MM.1S (cell line): ENCODE data around the gene C15orf62.

Experiments
- DNase-seq: peaks from one replicate; pipeline ENCODE4 v3.0.0-alpha.2; 2015
- H2AFZ ChIP-seq: fragments of 300-600 bp; sonication (generic); 2 replicates; pipeline ENCODE4 v1.6.0; 2016; ENCODE audit warnings: antibody characterized with exemption, low read length
- H3F3A ChIP-seq: fragments of 300-600 bp; sonication (generic); 2 replicates; pipeline ENCODE4 v1.6.1; 2016; ENCODE audit warnings: mild to moderate bottlenecking, antibody characterized with exemption, low read length, moderate library complexity, mixed read lengths; ENCODE audit not compliant: insufficient read depth
- H3K27ac ChIP-seq: fragments of 300-600 bp; sonication (generic); 2 replicates; pipeline ENCODE4 v1.5.1; 2016; ENCODE audit warnings: mild to moderate bottlenecking, low read length
- H3K27me3 ChIP-seq: fragments of 300-600 bp; sonication (generic); replicated peaks from 2 replicates; pipeline ENCODE4 v1.6.0; 2016; ENCODE audit warnings: low read length; ENCODE audit not compliant: insufficient read depth
- H3K36me3 ChIP-seq: fragments of 300-600 bp; sonication (generic); replicated peaks from 2 replicates; pipeline ENCODE4 v1.6.1; 2016; ENCODE audit warnings: mild to moderate bottlenecking, low read length, mixed read lengths; ENCODE audit not compliant: insufficient read depth
- H3K4me1 ChIP-seq: fragments of 300-600 bp; sonication (generic); 2 replicates; pipeline ENCODE4 v1.6.1; 2016; ENCODE audit warnings: low read length, mixed read lengths
- H3K4me2 ChIP-seq: fragments of 300-600 bp; sonication (generic); 2 replicates; pipeline ENCODE4 v1.6.0; 2016; ENCODE audit warnings: low read depth, low read length
- H3K4me3 ChIP-seq: fragments of 300-600 bp; sonication (generic); 2 replicates; pipeline ENCODE4 v1.5.1; 2016; ENCODE audit warnings: low read length, mixed read lengths
- H3K79me2 ChIP-seq: fragments of 300-600 bp; sonication (generic); 2 replicates; pipeline ENCODE4 v1.6.1; 2016; ENCODE audit warnings: mixed run types, low read length, mixed read lengths
- H3K9ac ChIP-seq: fragments of 300-600 bp; sonication (generic); 2 replicates; pipeline ENCODE4 v1.6.1; 2016; ENCODE audit warnings: low read length, mixed read lengths
- H3K9me2 ChIP-seq: fragments of 300-600 bp; sonication (generic); replicated peaks from 2 replicates; pipeline ENCODE4 v1.6.1; 2016; ENCODE audit warnings: mild to moderate bottlenecking, low read length, mixed read lengths; ENCODE audit not compliant: insufficient read depth
- H3K9me3 ChIP-seq: fragments of 300-600 bp; sonication (generic); replicated peaks from 2 replicates; pipeline ENCODE4 v1.6.1; 2016; ENCODE audit warnings: mild to moderate bottlenecking, low read length, mixed read lengths; ENCODE audit not compliant: insufficient read depth
- H4K20me1 ChIP-seq: fragments of 300-600 bp; sonication (generic); 2 replicates; pipeline ENCODE4 v1.6.1; 2016; ENCODE audit warnings: mild to moderate bottlenecking, low read length, moderate library complexity, mixed read lengths; ENCODE audit not compliant: insufficient read depth
- EZH2 ChIP-seq: fragments of 300-600 bp; sonication (generic); optimal IDR thresholded peaks from 2 replicates; pipeline ENCODE3; 2017; ENCODE audit warnings: low read depth, mild to moderate bottlenecking, antibody characterized with exemption, low read length, mixed read lengths
- EZH2phosphoT487 ChIP-seq: fragments of 300-600 bp; sonication (generic); IDR thresholded peaks from 2 replicates; pipeline ENCODE4 v1.6.1; 2018; ENCODE audit warnings: antibody characterized with exemption, low read length
- TF ChIP-seq, protein P1 (sequence below): fragments of 300-600 bp; sonication (generic); IDR thresholded peaks from 2 replicates; pipeline ENCODE4 v1.5.1; 2016; ENCODE audit warnings: antibody characterized with exemption, low read length, mixed read lengths

C15orf62 gene, protein sequence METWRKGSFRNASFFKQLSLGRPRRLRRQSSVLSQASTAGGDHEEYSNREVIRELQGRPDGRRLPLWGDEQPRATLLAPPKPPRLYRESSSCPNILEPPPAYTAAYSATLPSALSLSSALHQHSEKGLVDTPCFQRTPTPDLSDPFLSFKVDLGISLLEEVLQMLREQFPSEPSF

DNA sequence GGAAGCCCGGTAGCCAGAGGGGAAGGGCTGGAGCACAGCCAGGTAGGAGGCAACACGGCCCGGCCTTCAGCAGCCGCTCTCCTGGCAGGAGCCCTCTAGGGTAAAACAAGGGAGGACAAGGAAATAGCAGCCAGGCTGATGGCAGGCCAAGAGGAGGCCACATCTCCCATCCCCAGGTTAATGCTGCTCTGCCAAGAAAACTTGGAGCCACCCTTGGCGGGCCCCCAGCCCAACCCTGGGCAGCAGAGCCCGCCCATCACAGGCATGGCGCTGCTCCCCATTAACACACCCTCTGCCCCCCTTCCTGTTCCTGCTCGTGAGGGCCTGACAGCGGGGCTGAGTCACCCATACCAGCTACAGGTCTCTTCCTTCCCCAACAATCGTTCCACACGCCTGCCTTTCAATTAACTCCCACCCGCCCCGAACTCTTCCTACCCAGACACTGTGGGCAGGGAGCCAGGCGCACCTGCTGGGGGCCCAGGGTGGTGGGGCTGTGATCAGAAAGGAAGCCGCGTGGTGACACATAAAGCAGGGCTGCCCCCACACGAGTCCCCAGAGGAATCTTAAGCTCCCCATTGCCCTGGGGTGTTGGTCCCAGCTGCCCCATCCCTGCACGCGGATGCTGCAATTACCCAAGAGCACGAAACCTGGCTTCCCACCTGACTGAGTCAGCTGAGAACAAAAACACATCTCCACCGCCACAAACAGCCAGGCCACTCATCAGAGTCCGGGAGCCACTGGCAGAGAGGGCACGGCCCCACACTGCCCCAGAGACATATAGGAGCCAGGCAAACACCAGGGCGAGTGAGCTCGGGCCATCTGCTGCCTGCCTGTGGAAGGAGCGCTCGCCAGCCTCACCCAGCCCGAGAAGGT lies at the start of gene C15orf62:
C15orf62 (plus strand) TSS at position 707 of the 873 bp plus-strand sequence. CDS start 516 bp downstream, outside the sequence.
- no peak for DNase-seq

DNA sequence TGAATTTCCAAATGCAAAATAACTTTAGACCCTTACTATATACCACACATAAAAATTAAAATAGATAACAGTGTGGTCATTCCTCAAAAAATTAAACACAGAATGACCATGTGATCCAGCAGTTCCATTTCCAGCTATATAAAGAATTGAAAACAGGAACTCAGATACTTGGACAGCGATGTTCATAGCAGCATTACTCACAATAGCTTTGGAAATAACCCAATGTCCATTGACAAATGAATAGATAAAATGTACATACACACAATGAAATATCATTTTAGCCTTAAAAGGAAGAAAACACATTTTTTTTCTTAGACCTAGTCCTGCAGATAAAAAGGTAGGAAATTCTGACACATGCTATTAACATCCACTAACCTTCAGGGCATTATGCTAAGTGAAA lies 48.1 kb upstream of the C15orf62 start:
- no peaks in the 10 kb centered on the region for H4K20me1 ChIP-seq
- H2AFZ ChIP-seq = no peak overlapping the region
- no peak overlapping the region for H3K27ac ChIP-seq
- H3K4me1 ChIP-seq = no peaks in the 10 kb centered on the region
- no peaks in the 10 kb centered on the region for H3F3A ChIP-seq
- H3K36me3 ChIP-seq = peaks cover 3% of the 10 kb centered on the region; the same call in 1 of the 2 replicates
- TF ChIP-seq EZH2phosphoT487 = no peak
- no peak for TF ChIP-seq EZH2
- TF ChIP-seq, protein P1, sequence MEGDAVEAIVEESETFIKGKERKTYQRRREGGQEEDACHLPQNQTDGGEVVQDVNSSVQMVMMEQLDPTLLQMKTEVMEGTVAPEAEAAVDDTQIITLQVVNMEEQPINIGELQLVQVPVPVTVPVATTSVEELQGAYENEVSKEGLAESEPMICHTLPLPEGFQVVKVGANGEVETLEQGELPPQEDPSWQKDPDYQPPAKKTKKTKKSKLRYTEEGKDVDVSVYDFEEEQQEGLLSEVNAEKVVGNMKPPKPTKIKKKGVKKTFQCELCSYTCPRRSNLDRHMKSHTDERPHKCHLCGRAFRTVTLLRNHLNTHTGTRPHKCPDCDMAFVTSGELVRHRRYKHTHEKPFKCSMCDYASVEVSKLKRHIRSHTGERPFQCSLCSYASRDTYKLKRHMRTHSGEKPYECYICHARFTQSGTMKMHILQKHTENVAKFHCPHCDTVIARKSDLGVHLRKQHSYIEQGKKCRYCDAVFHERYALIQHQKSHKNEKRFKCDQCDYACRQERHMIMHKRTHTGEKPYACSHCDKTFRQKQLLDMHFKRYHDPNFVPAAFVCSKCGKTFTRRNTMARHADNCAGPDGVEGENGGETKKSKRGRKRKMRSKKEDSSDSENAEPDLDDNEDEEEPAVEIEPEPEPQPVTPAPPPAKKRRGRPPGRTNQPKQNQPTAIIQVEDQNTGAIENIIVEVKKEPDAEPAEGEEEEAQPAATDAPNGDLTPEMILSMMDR = no peak
- no peak overlapping the region for H3K9ac ChIP-seq
- no peak overlapping the region for H3K4me3 ChIP-seq
- H3K9me3 ChIP-seq = no peaks in the 10 kb centered on the region
- no peak for DNase-seq
- H3K4me2 ChIP-seq = no peak overlapping the region
- no peaks in the 10 kb centered on the region for H3K9me2 ChIP-seq
- H3K79me2 ChIP-seq = no peaks in the 10 kb centered on the region
- H3K27me3 ChIP-seq = no peaks in the 10 kb centered on the region

More for the DNA sequence above, at the start of gene C15orf62:
- H3K4me1 ChIP-seq = peaks cover 16% of the 10 kb centered on the region
- no peaks in the 10 kb centered on the region for H3K27me3 ChIP-seq
- H3K9me2 ChIP-seq = no peaks in the 10 kb centered on the region
- H3K4me3 ChIP-seq = no peak within 1 kb of the TSS
- no peaks in the 10 kb centered on the region for H4K20me1 ChIP-seq
- no peak within 1 kb of the TSS for H2AFZ ChIP-seq
- H3K4me2 ChIP-seq = no peak within 1 kb of the TSS
- peaks cover 16% of the 10 kb centered on the region for H3F3A ChIP-seq
- H3K27ac ChIP-seq = no peak within 1 kb of the TSS
- no peaks in the 10 kb centered on the region for H3K79me2 ChIP-seq
- H3K9me3 ChIP-seq = no peaks in the 10 kb centered on the region
- TF ChIP-seq EZH2phosphoT487 = no peak
- no peak for TF ChIP-seq EZH2
- TF ChIP-seq, protein P1 = no peak
- no peak within 1 kb of the TSS for H3K9ac ChIP-seq
- no peaks in the 10 kb centered on the region for H3K36me3 ChIP-seq

- no peaks in the 10 kb centered on the region for H3K9me3 ChIP-seq
- no peak overlapping the region for H3K4me2 ChIP-seq
- no peak for TF ChIP-seq EZH2
- TF ChIP-seq, protein P1 = no peak
- TF ChIP-seq EZH2phosphoT487 = no peak
- H3K36me3 ChIP-seq = peaks cover 3% of the 10 kb centered on the region; the same call in 1 of the 2 replicates
- H4K20me1 ChIP-seq = no peaks in the 10 kb centered on the region
- no peaks in the 10 kb centered on the region for H3K4me1 ChIP-seq
- no peaks in the 10 kb centered on the region for H3K9me2 ChIP-seq
- H3K79me2 ChIP-seq = no peaks in the 10 kb centered on the region
- H3K9ac ChIP-seq = no peak overlapping the region
- H3K27ac ChIP-seq = no peak overlapping the region
- H3K27me3 ChIP-seq = no peaks in the 10 kb centered on the region
- DNase-seq = no peak
- no peak overlapping the region for H3K4me3 ChIP-seq
- H2AFZ ChIP-seq = no peak overlapping the region
- no peaks in the 10 kb centered on the region for H3F3A ChIP-seq
These were observed 47.4 kb upstream of the C15orf62 start for GRCh38 chr15:40722354-40722753.
